Left colon (tissue), 2 donors: ENCODE results near the gene ERCC2. TPM values are rescaled to one million over a fixed set of nuclear protein-coding genes. Genes with fewer than 3 reads are reported as not detected.

Experiments used
- ATAC-seq: fragments of 200-7000 bp; cut with Tn5 transposase; one replicate; pipeline ENCODE4 v1.9.1; 2020; ENCODE audit warnings: mild to moderate bottlenecking, moderate library complexity
- DNase-seq, 2 donors: peaks; one replicate each; pipeline ENCODE4 v3.0.0-alpha.2; 2020
- intact Hi-C, 2 donors: fragments of 100-400 bp; cut with DNase I in 1 of 2; cut with micrococcal nuclease in 1 of 2; formaldehyde crosslinking; loops; one replicate each; pipeline versions ENCODE4 v1.11.2 to v1.14.0; 2022; cut with DNase I, micrococcal nuclease
- total RNA-seq, 2 donors: library from RNA; stranded (reverse); fragmentation: NEBNext Ultra II Directional; extraction: Animal tissue kit (Norgen Biotek cat#: 25700); gene quantifications; one replicate each; pipeline ENCODE4 v1.2.1, GENCODE V29; 2021
- donor health status: DM: no; HTN: no; CAD: no.
- donor health status: DM: yes; HTN: yes; CAD: no.

The ERCC2 gene
- total RNA-seq, 2 donors from 2014 or later: 8.7 to 13.4 TPM

- intact Hi-C loops: no loop called here
- ATAC-seq (peak; percentile 26), DNase-seq (peak; percentile 76 to 86)
These were observed 33.6 kb upstream of the ERCC2 start for GRCh38 chr19:45403781-45404556.

- no peak for DNase-seq
- intact Hi-C loops: no loop called here
- ATAC-seq: no peak
These were observed 32.9 kb upstream of the ERCC2 start for GRCh38 chr19:45403272-45403671.

GRCh38 chr19:45402298-45403061 lies 32.1 kb upstream of the ERCC2 start:
- peak; percentile 14 for ATAC-seq
- intact Hi-C loops: no loop called here
- DNase-seq: peak; percentile 63 to 67

- DNase-seq (no peak), ATAC-seq (no peak)
- intact Hi-C loops: no loop called here
These were observed 31.4 kb upstream of the ERCC2 start for GRCh38 chr19:45401815-45402214.

DNA sequence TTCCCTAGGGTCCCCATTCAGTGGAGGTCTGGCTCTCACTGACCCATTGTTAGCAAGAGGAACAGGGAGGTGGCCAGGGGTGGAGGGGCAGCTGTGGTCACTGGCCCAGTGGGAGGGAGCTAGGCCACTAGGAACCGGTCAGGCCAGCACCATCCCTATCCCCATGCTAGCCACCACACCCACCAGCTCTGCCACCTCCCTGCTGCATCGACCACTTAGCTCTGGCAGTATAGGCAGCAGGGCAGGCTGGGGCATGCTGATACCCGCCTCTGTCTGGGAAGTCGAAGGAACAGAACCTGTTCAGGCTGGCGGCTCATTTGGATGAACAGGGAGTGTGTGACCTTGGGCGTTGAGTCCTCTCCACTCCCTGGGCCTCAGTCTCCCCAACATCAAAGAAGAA lies 29.8 kb upstream of the ERCC2 start:
- DNase-seq (no peak), ATAC-seq (no peak)
- intact Hi-C loops: no loop called here

DNA sequence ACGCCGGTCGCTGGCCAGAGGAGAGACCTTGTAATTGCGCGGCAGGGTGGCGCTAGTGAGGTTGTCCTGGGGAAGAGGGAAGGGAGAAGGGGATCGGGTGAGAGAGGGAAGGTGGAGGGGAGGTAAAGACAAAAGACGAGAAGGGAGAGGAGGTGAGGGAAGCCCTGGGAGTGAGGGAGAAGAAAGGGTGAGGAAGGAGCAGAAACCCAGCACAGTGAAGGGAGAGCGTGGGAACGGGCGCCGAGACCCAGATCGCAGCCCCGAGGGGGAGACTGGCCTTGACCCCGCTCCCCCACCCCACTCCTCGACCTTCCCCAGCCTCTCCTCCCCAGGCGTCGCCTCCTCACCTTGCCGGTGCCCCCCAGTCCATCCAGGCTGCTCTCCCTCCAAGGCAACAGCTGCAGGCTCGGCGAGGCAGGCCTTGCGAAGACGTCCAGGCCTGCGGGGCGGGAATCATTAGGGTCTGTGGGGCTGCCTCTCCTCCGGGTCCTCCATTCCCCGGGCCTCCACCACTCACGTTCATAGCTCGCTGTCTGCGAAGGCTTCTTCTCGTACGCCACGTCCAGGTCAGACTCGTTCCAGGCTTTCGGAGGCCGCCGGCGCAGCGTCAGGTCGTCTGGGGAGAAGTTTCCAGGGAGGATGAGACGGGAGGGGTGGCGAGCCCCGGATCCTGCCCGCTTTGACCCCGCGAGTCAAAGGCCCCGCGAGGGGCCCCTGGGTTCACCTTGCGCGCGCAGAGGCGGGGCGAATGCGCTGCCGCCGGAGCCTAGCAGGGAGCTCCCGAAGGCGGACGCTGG lies 25.6 kb upstream of the ERCC2 start:
- intact Hi-C loops: no loop called here
- ATAC-seq (no peak), DNase-seq (no peak)

- intact Hi-C loops: no loop called here
- ATAC-seq (no peak), DNase-seq (no peak)
These were observed 21.7 kb upstream of the ERCC2 start for GRCh38 chr19:45391871-45392665.

DNA sequence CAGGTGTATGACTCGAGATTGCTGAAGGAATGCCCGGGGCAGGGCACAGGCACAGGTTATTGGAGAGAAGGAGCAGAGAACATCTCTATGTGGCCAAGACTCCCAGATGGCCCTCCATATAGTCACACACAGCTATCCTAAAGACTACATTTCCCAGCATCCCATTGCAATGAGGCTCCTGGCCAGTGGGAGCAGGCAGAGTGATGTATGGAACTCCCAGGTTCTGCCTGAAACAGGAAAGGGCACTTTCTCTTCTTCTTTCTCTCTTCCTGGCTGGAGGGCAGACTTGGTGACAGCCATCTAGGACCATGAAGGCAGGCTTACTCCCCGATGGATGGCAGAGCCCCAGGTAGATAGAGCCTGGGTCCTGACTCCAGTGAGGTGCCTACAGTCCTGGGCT lies 21.0 kb upstream of the ERCC2 start:
- no peak for DNase-seq
- ATAC-seq: peak; percentile 70
- intact Hi-C loops: no loop called here

DNA sequence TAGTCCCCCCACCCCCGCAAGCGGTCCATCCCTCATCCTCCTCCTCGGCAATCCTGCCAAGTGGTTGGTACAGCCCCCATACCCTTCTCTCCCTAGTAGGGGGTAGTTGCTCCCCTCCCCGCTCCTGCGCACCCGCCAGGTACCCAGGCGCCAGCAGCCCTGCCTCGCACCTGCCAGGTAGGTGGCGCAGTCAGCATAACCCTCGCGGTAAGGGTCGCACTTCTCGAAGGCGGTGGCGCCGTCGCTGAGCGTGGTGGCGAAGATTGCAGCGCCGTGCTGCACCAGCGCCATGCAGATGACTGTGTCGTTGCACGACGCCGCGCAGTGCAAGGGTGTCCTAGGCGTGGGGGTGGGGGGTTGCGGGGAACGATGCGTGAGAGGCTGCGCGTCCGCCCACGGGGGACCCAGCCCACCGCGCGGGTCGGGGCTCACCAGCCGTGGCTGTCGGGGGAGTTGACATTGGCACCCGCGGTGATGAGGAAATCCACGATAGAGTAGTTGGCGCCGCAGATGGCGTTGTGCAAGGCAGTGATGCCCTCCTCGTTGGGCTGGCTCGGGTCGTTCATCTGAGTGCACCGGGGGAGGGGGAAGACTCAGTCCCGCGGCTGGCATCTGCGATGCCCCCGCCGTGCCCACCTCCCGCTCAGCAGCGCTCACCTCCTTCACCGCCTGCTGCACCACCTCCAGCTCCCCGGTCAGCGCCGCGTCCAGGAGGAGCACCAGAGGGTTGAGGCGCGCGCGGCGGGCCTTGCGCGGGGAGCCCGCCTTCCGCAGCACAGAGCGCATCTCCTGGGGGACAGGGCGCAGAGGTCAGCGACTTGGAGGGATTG lies 15.2 kb upstream of the ERCC2 start:
- ATAC-seq: peak; percentile 43
- intact Hi-C loops: no loop called here
- DNase-seq: no peak

DNA sequence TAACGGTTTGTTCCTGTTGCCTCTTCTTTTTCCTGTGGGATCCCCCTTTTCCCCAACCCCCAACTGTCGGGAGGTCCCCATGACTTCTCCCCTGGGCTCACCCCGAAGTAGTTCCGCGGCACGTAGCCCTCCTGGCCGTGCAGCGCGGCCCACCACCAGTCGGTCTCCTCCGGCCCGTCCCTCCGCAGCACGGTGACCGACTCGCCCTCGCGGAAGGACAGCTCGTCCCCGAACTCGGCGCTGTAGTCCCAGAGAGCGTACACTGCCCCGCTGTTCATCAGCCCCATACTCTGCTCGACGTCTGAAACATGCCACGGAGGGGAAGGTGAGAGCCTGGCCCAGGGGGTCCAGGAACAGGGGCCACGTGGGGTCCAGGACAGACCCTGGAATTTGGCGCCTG lies 12.1 kb upstream of the ERCC2 start:
- DNase-seq (no peak), ATAC-seq (no peak)
- intact Hi-C loops: no loop called here

DNA sequence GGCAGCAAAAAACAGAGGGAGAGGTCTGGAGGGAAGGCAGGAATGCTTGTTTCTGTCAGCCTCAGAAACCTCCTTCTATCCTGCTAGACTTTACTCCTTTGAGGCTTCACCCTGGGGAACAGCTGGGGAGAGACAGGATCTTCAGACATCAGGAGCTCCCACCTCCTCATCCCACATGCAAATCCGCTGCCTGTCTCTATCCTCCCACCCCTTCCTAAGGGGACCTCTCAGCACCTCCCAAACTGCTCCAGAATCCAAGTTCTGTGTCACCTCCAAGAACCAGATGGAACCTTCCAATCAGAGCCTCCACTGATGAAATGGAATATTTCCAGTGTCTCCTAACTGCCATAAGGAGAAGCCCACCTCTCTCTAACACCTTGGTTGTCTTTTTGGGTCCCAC lies 9.7 kb upstream of the ERCC2 start:
- DNase-seq (no peak), ATAC-seq (no peak)
- intact Hi-C loops: no loop called here

GRCh38 chr19:45376045-45376724 lies 5.8 kb upstream of the ERCC2 start:
- intact Hi-C loops: no loop called here
- no peak for DNase-seq

DNA sequence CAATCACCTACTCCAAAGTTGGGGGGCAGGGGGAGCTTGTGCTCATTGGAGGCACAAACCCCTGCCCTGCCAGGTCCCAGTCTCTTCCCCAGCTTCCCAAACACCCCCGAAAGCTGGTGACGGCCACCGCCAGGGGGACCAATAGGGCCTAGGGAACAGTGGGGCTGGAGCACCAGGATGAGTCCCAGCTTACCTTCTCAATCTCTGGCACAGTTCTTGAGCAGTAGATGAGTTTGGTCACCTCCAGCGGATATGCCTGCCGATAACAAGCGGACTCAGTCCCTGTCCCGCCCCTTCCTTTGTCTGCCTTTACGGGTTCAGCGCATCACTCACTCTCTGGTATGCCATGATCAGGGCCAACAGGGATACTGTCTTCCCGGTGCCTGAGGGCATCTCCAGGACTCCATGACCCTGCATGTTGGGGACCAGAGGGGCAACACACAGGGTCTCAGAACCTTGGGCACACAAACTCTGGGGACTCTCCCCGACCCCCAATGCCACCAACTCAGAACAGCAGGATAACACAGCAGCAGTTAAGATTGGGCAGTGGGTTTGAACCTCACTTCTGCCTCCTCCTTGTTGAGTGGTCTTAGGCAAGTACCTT lies 1.5 kb downstream of the ERCC2 start:
- no peak for DNase-seq
- intact Hi-C loops: no loop called here
- no peak for ATAC-seq

More at GRCh38 chr19:45376045-45376724, 5.8 kb upstream of the ERCC2 start:
- no peak for ATAC-seq

- ATAC-seq (no peak), DNase-seq (no peak)
- intact Hi-C loops: no loop called here
These were observed 2.2 kb downstream of the ERCC2 start for GRCh38 chr19:45368127-45368526.

DNA sequence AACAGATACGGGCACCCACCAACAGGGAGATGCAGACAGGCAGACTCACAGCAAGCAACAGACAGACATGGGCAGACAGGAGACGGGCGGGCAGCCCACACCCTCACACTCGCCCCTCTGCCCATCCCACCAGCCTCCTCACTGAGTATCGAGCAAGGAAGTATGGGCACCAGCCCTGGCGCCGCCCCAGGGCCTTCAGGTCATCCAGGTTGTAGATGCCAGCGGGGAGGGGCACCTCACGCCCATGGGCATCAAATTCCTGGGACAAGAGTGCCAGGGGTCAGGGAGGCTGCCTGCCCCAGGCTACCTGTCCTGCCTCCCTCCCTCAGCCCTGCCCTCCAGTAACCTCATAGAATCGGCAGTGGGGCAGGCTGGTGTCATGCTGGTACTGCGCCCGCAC lies 5.7 kb downstream of the ERCC2 start:
- DNase-seq: no peak
- intact Hi-C loops: no loop called here
- no peak for ATAC-seq

DNA sequence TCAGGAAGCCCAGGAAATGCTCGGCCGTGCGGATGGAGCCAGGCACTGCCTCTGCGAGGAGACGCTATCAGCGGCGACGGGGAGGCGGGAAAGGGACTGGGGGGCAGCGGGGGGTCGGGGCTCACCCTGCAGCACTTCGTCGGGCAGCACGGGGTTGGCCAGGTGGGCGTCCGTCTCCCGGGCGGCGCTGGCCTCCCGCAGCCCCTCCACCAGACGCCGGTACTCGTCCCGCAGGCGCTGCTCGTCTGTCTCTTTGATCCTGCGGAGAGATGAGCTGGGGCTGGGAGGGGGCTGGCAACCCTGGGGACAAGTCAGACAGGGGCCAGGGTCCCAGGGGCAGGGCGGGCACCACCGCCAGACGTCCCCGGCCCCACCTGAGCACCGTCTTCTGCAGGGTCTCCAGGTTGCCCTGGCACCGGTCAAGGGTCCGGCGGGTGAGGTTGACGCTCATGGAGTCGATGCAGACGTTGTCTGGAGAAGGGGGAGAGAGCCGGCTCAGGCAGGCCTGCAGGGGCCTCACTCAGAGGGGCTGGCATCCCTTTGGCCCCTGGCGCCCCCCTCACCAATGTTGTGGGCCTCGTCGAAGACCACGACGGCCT lies 6.4 kb downstream of the ERCC2 start:
- no peak for DNase-seq
- intact Hi-C loops: no loop called here
- no peak for ATAC-seq

- no peak for ATAC-seq
- intact Hi-C loops: no loop called here
- DNase-seq: no peak
These were observed 8.1 kb downstream of the ERCC2 start for GRCh38 chr19:45362291-45362690.
